UCSD-AML1 (cell line): ENCODE data around the gene HEMGN.

ENCODE experiments used
- DNase-seq: peaks from one replicate; lab custom pipeline; 2025; ENCODE audit not compliant: unreplicated experiment; lab: John Stamatoyannopoulos, UW

The HEMGN gene

GRCh38 chr9:97933297-97933998, 4.5 kb downstream of the HEMGN start:
- no peak for DNase-seq

- DNase-seq: no peak
Observed at GRCh38 chr9:97930972-97931371, 7.0 kb downstream of the HEMGN start.

DNA sequence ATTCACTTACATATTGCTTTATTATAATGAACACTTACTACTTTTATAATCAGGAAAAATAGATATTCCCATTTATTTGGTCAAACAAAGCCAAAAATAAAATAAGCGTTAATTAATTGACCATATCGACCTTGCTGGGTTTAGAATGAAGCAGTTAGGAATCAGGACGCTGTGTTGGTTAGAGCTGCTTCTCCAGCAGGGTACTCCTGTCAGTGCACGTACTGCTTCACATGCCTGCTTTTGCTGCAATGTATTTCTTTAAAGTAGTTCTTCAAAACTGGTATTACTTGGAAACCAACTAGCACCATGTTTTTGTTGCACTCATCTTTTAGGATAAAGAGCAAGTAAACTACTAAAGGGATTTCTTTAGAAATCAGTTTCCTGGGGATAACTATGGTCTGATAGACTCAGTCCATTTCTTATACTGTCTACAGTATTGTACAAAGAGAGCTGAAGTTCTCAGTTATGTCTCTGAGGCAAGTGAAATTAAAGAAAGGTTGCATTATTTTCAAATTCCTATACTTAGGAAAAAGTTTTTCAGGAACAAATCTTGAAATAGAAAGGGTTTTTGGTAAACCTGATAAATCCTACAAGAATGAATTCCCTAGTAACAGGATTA, 8.9 kb downstream of the HEMGN start:
- DNase-seq: no peak

DNA sequence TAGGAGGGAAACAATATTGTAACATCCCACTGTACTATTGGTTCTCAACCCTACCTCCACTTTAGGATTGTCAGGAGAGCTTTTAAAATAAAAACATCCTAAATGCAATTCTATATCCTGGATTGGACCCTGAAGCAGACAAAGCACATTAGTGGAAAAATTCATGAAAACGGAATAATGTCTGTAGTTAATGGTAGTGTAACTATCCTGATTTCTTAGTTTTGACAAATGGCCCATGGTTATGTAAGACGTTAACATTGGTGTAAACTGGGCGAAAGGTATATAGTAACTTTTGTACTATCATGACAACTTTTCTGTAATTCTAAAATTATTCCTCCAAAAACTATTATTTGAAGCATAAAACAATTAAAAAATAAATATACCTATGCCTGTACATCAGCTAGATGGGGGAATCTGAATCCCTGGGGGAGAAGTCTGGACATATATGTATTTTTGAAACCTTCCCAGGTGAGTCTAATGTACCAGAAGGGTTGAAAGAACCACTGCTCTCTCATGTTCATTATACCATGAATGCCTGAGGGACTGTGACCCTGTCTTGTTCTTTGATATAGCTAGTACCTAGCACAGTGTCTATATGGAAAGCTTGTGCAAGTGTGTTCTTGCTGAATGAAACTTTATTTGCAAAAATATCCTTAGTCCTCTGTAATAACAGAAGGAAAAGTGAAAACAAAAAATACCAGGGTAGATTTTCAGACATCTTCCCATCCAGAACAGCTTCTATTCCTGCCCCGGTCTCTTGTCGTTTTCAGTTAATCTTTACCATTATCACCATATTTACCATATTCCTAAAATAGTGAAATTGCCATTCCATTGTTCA, 12.3 kb downstream of the HEMGN start:
- no peak for DNase-seq

GRCh38 chr9:97924386-97924785, 13.6 kb downstream of the HEMGN start:
- no peak for DNase-seq

DNA sequence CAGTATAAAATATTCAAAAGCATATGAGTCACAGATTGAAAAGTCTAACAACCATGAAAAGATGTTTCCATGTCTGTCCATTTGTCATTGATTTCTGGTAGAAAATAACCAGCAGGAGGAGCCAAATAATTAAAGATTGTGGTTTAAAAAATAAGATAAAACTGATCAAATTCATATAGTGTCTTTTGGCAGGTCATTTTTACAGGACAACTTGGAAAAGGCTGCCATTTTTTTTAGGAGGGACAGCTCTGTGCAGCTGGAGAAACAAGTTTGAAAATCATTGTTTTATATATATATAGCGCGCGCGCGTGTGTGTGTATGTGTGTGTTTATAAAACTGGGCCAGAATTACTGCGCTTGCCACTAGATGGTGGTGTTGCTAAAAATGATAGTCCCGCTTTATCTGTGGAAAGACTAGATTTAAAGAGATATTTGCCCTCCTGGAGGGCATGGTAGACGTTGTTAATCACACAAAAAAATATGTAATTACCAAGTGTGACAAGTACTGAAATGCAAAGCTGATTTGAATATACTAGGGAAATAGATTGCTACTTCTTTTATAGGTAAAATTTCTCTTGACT, 14.4 kb downstream of the HEMGN start:
- peak; percentile 62 for DNase-seq

DNA sequence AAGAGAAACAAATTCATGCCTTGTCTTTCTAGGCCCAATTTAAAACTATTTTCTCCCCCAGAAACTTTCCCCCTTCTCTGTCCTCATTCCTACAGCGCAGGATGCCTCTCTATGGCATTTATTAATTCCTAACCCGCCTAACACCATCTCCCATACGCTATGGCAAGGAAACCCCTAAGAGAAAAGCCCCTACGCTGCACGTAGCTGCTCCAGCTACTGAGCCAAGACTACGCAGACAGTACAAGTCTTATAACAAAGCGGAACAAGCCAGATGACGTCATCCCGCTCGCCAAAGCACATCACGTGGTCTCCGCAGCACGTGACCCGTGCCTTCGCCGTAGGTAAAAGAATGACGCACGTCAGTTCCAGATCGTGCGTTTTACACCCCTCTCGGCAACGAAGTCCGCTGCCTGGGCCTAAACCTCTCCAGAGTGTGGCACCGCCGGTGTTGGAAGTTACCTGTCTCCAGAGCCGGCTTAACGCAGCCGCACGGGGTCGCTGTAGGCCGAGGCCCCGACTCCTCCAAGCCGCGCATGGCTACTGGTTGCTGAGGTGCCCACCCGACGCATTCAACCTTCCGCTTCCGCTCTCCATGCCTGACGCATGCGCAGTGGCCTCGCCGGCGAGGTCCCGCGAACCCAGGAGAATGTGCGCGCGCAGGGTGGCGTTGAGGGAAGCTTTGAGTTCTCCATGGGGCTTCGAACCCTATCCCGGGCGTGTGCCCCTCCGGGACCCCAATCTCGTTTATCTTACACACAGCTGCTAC, 15.8 kb downstream of the HEMGN start, which contains the start of gene TRMO:
TSS of gene TRMO (minus strand) at position 542 of the 766 bp plus-strand sequence. CDS start at position 535, 7 bp downstream.
- DNase-seq: peak; percentile 99

DNA sequence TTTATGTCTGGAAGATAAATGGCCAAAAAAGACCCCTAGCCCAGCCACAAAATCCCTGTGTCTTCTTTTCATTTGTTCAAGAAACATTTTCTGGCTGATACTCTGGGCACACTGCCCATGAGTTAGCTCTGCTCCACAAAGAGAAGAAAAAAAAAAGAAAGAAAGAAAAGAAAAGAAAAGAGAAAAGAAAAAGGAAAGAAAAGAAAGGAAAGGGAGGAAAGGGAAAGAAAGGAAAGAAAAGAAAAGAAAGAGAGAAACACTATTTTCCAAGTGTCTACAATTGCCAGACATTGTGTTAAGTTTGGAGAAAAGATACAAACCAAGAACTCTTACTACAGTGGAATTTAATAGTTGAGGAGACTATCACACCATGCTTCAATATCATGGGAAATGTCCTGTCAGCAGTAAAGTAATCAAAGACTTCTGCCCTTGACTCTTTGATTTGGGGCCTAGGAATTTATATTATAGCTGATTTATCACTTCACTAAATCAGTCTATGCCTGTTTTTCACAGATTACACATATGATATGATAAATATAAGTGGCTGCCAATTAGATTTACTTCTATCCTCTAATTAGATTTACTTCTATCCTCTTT, 18.7 kb downstream of the HEMGN start:
- DNase-seq: no peak

GRCh38 chr9:97918611-97919010, 19.4 kb downstream of the HEMGN start:
- no peak for DNase-seq

- DNase-seq: no peak
Observed at GRCh38 chr9:97911970-97912369, 26.0 kb downstream of the HEMGN start.

DNA sequence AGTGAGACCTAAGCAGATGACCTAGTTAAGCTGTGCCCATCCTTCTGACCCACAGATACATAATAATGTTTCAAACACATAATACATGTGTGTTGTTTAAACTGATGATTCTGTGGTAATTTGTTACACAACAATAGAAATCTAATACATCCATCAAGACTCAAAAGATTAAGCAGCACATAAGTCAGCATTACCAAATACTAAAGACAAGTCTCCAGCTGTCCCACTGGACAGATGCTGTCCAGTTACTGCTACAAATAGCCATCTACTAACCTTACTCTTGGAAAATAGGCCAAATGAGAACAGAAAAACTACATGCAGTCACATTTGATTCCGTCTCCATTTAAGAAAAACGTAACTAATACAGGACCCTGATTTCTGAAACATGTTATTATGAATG, 26.4 kb downstream of the HEMGN start:
- DNase-seq: no peak

DNA sequence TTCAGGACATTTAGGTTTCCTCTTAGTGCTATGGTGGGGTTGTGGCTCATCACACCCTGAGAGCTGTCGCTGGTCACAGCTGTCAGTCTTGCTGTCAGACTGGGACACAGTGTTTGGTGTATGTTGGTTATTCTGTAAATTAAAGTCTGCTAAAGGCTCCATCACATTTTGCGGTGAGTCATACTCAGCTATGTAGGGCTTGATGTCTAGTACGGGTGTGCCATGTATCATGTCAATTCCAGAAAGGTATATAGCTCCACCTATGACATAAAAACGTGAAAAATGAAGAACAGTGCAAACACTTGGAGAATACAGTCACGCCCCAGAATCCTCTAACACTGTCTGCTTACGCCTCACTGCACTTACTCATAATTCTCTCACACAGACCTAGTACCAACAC, 27.6 kb downstream of the HEMGN start:
- no peak for DNase-seq

- no peak for DNase-seq
Observed at GRCh38 chr9:97908705-97909104, 29.3 kb downstream of the HEMGN start.

- DNase-seq: no peak
Observed at GRCh38 chr9:97907632-97908031, 30.3 kb downstream of the HEMGN start.

DNA sequence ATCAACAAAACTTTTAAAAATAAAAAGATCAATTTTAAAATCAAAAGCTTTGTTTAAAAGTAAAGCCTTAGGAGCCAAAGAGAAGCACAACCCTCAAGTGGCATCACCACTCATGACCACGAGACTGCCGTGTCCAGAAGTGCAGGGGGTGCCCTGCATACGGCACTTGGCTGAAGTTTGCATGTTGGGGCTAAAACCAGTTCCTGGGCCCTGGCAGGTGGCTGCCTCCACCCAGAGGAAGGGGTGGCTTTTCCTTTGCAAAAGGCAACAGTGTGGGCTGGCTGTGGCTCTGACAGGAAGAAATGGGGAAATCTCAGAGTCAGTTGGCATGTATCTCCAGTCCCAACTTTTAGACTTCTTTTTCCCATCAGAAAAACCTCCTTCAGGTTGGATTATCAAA, 30.9 kb downstream of the HEMGN start:
- DNase-seq: peak; percentile 41

DNA sequence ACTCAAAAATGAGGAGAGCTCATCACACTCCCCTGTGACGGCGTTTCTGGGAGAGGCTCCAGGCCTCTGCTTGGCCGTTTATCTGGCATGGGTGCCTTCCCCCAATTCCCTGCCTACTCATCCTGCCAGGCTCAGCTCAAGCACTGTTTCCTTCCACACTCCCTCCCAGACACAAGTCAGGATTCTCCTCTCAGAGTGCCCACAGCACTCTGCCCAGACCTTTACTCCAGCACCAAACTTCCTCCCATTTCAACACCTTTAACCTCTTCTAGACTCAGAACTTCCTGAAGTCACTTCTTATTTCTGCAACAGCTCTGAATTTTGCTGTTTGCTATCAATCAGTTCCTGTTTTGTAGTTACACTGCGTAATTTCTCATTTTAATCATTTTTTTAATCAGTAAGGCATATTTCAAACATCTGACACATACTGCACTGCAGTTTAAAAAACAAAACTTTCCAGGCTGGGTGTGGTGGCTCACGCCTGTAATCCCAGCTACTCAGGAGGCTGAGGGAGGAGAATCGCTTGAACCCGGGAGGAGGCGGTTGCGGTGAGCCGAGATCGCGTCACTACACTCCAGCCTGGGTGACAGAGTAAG, 31.6 kb downstream of the HEMGN start:
- peak; percentile 47 for DNase-seq

DNA sequence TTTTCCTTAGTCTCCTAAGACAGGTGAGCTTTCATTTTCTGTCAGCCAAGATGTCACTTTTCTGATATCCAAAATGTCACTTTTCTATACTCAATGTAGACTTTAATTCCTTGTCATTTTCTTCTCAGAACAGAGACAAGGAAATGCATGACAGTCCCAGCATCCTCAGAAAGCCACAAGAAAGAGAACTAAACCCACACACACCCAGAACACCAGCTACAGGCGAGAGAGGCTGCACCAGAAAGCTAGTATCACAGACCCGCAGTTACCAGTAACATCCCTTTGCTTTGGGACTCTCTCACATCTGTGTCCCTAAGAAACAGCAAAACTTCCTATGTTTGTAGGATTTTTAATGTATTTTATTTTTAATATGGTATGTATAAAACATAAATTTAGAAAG, 32.7 kb downstream of the HEMGN start:
- DNase-seq: no peak

DNA sequence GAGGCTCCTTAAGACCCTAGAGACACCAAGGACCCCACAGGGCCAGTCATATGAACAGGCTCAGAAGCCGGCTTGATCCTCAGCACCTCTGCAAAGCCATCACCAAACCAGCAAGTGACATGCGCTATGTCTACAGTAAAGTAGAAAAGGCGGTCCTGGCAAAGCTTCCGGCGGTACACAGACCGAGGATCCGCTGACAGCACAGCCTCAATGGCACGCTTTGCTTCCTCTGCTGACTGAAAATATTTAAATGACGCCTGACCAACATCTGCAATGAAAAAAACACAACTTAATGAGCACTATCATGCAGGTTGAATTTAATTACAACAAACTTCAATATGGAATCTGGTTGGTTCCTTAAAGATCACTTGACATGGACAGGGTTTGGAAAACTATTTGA, 33.2 kb downstream of the HEMGN start:
- no peak for DNase-seq

GRCh38 chr9:97903177-97903576, 34.8 kb downstream of the HEMGN start:
- no peak for DNase-seq
